GM10248 (cell line): Measurements from ENCODE around the gene CELF4.

Source experiments
- CTCF ChIA-PET: fragments of 300-600 bp; sonication (Branson Sonifier 250); formaldehyde crosslinking; extraction: SDS; loops from one replicate; lab custom pipeline; 2021; ENCODE audit warnings: antibody characterized with exemption; lab: Yijun Ruan, JAX
- POLR2A ChIA-PET: fragments of 350-650 bp; sonication (Branson Sonifier 250); formaldehyde crosslinking; extraction: SDS; loops from one replicate; lab custom pipeline; 2020; ENCODE audit warnings: antibody characterized with exemption; lab: Yijun Ruan, JAX
- DNase-seq: peaks from one replicate; pipeline ENCODE4 v3.0.0; 2012; ENCODE audit errors: extremely low spot score
- TF ChIP-seq, protein P1 (sequence below): IDR thresholded peaks from 2 replicates; pipeline ENCODE4 v1.5.1; 2012; ENCODE audit warnings: mild to moderate bottlenecking, low read depth; ENCODE audit errors: extremely low read depth, missing control alignments, control extremely low read depth

The CELF4 gene

DNA sequence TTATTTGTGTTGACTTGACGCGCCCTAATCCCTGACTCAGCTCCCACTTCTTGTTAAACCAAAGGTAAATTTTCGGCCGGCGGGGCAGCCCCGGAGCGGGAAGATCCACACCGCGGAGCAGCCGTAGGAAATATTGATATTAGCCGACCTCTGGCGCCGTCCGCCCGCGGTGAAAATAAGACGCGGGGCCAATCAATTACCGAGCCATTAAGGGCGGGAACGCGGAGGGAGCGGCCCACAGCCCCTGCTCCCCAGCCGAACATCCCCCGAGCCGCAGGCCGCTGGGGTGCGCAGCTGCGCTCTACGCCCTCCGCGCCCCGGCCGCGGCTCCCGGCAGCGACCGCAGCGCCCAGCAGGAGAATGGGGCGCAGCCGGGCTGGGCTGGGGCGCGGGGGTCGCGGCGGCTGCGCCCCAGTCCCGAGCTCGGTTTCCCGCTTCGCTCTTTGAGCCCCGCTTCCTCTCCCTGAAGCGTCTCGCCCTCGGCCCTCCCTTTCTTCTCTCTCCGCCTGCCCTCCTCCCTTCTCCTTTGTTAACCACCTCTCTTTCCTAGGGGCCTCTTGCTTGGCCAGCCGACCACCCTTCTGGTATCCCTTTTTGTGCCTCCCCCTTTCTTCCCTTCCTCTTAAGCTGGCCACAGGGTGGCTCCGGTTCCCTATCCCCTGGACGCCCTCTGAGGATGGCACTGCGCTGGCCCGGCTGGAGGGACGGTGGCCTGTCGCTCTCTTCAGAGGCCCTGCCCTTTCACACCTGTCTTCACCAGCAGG is 40.9 kb downstream of the CELF4 start:
- TF ChIP-seq, protein P1, sequence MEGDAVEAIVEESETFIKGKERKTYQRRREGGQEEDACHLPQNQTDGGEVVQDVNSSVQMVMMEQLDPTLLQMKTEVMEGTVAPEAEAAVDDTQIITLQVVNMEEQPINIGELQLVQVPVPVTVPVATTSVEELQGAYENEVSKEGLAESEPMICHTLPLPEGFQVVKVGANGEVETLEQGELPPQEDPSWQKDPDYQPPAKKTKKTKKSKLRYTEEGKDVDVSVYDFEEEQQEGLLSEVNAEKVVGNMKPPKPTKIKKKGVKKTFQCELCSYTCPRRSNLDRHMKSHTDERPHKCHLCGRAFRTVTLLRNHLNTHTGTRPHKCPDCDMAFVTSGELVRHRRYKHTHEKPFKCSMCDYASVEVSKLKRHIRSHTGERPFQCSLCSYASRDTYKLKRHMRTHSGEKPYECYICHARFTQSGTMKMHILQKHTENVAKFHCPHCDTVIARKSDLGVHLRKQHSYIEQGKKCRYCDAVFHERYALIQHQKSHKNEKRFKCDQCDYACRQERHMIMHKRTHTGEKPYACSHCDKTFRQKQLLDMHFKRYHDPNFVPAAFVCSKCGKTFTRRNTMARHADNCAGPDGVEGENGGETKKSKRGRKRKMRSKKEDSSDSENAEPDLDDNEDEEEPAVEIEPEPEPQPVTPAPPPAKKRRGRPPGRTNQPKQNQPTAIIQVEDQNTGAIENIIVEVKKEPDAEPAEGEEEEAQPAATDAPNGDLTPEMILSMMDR, result no peak
- DNase-seq, result no peak
- CTCF ChIA-PET, result no interaction called here
- POLR2A ChIA-PET, result no interaction called here

DNA sequence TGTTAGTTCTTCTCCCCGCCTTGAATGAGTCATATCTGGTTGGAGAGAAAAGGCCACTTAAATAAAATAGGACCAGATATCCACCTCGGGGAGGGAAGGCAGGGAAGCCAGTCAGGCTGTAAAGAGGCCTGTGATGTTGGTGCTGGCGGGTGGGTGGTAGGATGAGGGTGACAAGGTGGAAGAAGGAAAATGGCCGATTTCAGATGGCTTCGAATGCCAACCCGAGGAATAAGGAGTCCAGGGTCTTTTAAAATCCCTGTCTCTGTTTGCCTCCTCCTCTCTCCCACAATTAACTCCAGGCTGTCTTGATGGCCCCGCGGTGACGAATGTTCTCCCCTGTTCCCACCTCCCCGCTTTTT is 41.5 kb downstream of the CELF4 start:
- TF ChIP-seq, protein P1, result no peak

DNA sequence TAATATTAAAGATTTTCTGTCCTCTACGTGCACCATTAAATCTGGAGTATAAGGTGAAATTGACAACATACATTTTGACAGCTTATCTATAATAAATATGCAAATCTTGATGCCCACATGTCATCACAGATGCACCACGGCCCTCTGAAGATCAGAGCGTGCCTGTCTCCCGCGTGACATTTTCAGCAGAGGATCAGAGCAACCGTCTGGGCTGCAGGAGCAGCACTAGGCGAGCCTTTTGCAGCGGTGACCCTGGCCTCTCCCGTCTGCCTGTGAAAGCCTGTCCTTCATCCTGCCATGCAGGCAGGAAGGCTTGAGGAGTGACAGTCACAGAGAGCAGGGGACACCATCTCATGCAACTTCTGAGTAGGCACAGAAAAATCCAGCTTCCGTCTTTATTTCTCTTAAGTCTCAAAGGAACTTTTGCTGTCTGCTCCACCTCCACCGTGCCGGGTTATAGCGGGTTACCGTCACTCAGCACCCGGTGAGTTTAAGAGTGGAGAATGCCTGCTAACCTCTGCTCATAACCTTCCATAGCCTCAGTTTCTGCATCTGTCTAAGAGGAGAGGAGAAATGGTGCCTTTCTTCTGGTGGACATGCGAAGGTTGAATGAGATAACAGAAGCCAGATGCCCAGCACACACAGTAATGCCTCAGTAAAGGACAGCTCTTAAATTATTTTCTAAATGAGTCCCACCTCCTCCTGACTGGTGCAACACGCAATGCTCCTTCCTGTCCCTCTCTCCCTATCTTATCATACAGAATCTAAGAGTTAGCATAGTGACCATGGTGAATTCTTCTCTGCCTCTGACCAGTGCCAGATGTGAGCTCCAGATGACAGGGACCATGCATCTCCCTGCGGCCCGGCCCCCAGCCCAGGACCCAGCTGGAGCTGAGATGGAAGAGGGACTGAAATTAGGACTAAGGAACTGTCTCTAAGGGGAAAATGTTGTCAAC is 43.8 kb downstream of the CELF4 start:
- TF ChIP-seq, protein P1, result no peak
- CTCF ChIA-PET, result interaction anchor here (0.9 to 1.0 kb wide), 2 partner anchors 11 to 18 kb away, joined by 3 read pairs; no protein-coding TSS in a partner anchor
- DNase-seq, result no peak

More for the DNA sequence above, 41.5 kb downstream of the CELF4 start:
- POLR2A ChIA-PET, result no interaction called here
- CTCF ChIA-PET, result no interaction called here
- no peak for DNase-seq

DNA sequence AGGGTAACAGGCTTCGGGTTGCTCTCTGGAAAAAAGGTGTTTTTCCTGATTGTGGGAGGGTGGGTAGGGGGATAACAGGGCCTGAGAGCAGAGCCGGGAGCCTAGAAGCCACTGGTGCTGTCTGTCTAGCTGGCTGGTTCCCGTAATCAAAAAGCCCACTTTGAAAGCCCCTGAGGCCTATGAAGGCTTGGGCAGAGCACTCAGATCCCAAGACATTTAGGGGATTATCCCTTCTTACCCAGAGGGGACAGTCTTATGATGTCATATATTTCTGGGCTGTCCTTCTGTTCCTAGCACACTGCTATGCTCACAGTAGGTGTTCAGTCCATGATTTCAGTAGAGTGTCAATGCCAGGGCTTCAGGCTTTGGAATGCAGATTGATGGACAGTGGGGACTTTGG is 45.1 kb downstream of the CELF4 start:
- CTCF ChIA-PET, result interaction anchor here (1.1 kb wide), 1 partner anchor 12 kb away, joined by 4 read pairs; no protein-coding TSS in a partner anchor
- POLR2A ChIA-PET, result no interaction called here
- DNase-seq, result no peak
- TF ChIP-seq, protein P1, result no peak

More for the DNA sequence above, 43.8 kb downstream of the CELF4 start:
- POLR2A ChIA-PET, result no interaction called here

DNA sequence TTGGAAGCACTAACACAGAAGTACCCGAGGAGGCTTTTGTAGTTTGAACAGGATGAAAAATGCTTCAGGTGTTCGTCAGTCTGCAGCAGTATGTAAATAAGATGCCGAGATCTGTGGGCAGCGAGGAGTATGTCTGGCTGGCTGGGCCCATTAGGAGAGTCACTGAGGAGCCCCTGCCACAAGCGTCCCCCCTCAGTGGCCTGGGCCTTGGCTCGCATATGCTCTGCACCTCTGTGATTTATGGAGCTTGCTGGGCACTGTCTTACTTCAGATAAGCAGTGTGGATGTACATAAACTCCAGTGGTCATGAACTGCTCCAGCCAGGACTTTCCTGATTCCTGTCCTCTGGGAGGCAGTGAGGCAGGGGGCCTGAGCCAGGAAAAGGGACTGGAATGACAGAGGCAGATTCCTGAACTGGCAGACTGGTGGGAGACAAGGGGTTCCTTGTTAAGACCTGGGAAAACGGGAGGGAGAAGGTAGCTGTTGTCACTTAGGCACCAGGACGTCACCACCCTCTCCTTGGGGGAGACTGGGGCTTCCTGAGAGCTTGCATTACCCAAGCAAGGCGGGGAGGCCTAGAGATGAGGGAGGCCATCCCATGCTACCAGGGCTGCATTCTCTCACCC is 46.0 kb downstream of the CELF4 start:
- ChIA-PET POLR2A (no interaction called here), CTCF (interaction anchor here (0.9 to 1.3 kb wide), 3 partner anchors 10 to 12 kb away, joined by 3 to 4 read pairs (median 3); no protein-coding TSS in a partner anchor)

More for the DNA sequence above, 46.0 kb downstream of the CELF4 start:
- TF ChIP-seq, protein P1, result no peak
- no peak for DNase-seq
